DMS 273 treated with DMSO at 0.1 percent for 48 hours (cell line): Measurements from ENCODE around the gene PRKCE.

Source experiments
- DNase-seq: peaks from one replicate; lab custom pipeline; 2025; lab: John Stamatoyannopoulos, UW

PRKCE gene

GRCh38 chr2:45651415-45652089, at the start of gene PRKCE:
Gene PRKCE (plus strand): TSS chr2:45651675.
- DNase-seq, result no peak

GRCh38 chr2:45602624-45603023, 48.9 kb upstream of the PRKCE start:
- DNase-seq, result no peak

- no peak for DNase-seq
These were observed 46.4 kb upstream of the PRKCE start for GRCh38 chr2:45605116-45605515.

- DNase-seq, result no peak
These were observed 44.7 kb upstream of the PRKCE start for GRCh38 chr2:45606796-45607195.

GRCh38 chr2:45607701-45608100, 43.8 kb upstream of the PRKCE start:
- DNase-seq, result peak; percentile 9

GRCh38 chr2:45610281-45611019, 41.0 kb upstream of the PRKCE start:
- DNase-seq, result peak; percentile 51

- DNase-seq, result peak; percentile 83
These were observed 40.2 kb upstream of the PRKCE start, which contains the start of gene SRBD1 for GRCh38 chr2:45611020-45611859. Gene SRBD1 (minus strand): TSS chr2:45611267. CDS start chr2:45605441, 5,826 bp downstream.

GRCh38 chr2:45612285-45612684, 39.2 kb upstream of the PRKCE start:
- no peak for DNase-seq

GRCh38 chr2:45612731-45613130, 38.7 kb upstream of the PRKCE start:
- no peak for DNase-seq

GRCh38 chr2:45614330-45614729, 37.1 kb upstream of the PRKCE start:
- no peak for DNase-seq

GRCh38 chr2:45614871-45615415, 36.5 kb upstream of the PRKCE start:
- DNase-seq, result no peak

- no peak for DNase-seq
These were observed 34.6 kb upstream of the PRKCE start for GRCh38 chr2:45616658-45617411.

GRCh38 chr2:45617496-45617895, 34.0 kb upstream of the PRKCE start:
- DNase-seq, result no peak

- DNase-seq, result no peak
These were observed 29.0 kb upstream of the PRKCE start for GRCh38 chr2:45622336-45623075.

GRCh38 chr2:45623098-45623497, 28.4 kb upstream of the PRKCE start:
- no peak for DNase-seq

- DNase-seq, result no peak
These were observed 25.7 kb upstream of the PRKCE start for GRCh38 chr2:45625824-45626223.

GRCh38 chr2:45626387-45627221, 24.9 kb upstream of the PRKCE start:
- no peak for DNase-seq

GRCh38 chr2:45627911-45628310, 23.6 kb upstream of the PRKCE start:
- DNase-seq, result no peak

- DNase-seq, result no peak
These were observed 21.5 kb upstream of the PRKCE start for GRCh38 chr2:45629971-45630370.

- DNase-seq, result no peak
These were observed 20.2 kb upstream of the PRKCE start for GRCh38 chr2:45631319-45631718.
